DMS79 (cell line): ENCODE results near the gene INSC.
"Not testable (repeated sequence)": the region's sequence is repeated elsewhere in the genome, so short reads cannot be mapped to it uniquely, and the experiment has no call there.

Experiments used
- DNase-seq: peaks from one replicate; lab custom pipeline; 2025; lab: John Stamatoyannopoulos, UW

INSC gene

GRCh38 chr11:15114501-15115475 is at the start of gene INSC:
INSC (plus strand) TSS chr11:15114923; CDS start chr11:15149175, 34,252 bp downstream.
- DNase-seq = peak; percentile 14

GRCh38 chr11:15069751-15070150 is 45.0 kb upstream of the INSC start:
- DNase-seq = not testable (repeated sequence)

- no peak for DNase-seq
Observed at GRCh38 chr11:15071556-15072255, 43.0 kb upstream of the INSC start.

GRCh38 chr11:15072551-15073143 is 42.1 kb upstream of the INSC start:
- DNase-seq = no peak

GRCh38 chr11:15073361-15074205 is 41.1 kb upstream of the INSC start, which contains the start of gene CALCB:
CALCB (plus strand) TSS chr11:15073593; CDS start chr11:15074719, 1,126 bp downstream.
- peak; percentile 32 for DNase-seq

GRCh38 chr11:15074206-15075161 is 40.2 kb upstream of the INSC start:
- DNase-seq = no peak

GRCh38 chr11:15075162-15075526 is 39.6 kb upstream of the INSC start:
- DNase-seq = no peak

GRCh38 chr11:15091175-15091574 is 23.5 kb upstream of the INSC start:
- DNase-seq = no peak

GRCh38 chr11:15091625-15092024 is 23.1 kb upstream of the INSC start:
- DNase-seq = no peak

- DNase-seq = no peak
Observed at GRCh38 chr11:15093432-15093831, 21.3 kb upstream of the INSC start.

GRCh38 chr11:15095736-15096228 is 18.9 kb upstream of the INSC start:
- no peak for DNase-seq

- no peak for DNase-seq
Observed at GRCh38 chr11:15097411-15097810, 17.3 kb upstream of the INSC start.

GRCh38 chr11:15099267-15099666 is 15.5 kb upstream of the INSC start:
- DNase-seq = no peak

GRCh38 chr11:15101072-15101709 is 13.5 kb upstream of the INSC start:
- peak; percentile 16 for DNase-seq

- DNase-seq = no peak
Observed at GRCh38 chr11:15104166-15104565, 10.6 kb upstream of the INSC start.

GRCh38 chr11:15106201-15106965 is 8.3 kb upstream of the INSC start:
- no peak for DNase-seq

GRCh38 chr11:15107730-15108515 is 6.8 kb upstream of the INSC start:
- no peak for DNase-seq

- no peak for DNase-seq
Observed at GRCh38 chr11:15108592-15109130, 6.1 kb upstream of the INSC start.
